GM12892 (cell line): ENCODE results near the gene ANXA8.

ENCODE experiments used
- POLR2A ChIP-seq: IDR thresholded peaks from 2 replicates; pipeline ENCODE4 v1.6.1; 2011; ENCODE audit warnings: low read depth, low read length, control low read depth
- POLR2AphosphoS5 ChIP-seq: IDR thresholded peaks from 2 replicates; pipeline ENCODE4 v1.6.1; 2011; ENCODE audit warnings: low read depth, low read length, control low read depth
- TAF1 ChIP-seq: IDR thresholded peaks from 2 replicates; pipeline ENCODE4 v1.6.1; 2011; ENCODE audit warnings: low read depth, mild to moderate bottlenecking, control low read depth, low read length, borderline replicate concordance

DNA sequence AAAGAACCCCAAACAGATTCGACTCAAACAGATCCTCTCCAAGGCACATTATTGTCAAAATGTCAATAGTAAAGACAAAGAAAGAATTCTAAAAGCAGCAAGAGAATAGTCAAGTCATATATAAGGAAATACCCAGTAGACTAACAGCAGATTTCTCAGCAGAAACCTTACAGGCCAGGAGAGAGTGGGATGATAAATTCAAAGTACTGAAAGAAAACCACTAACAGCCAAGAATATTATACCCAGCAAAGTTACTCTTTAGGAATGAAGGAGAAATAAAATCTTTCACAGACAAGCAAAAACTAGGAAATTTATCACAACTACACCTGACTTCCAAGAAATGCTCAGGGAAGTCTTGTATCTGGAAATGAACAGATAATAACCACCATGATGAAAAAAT is 38.2 kb downstream of the ANXA8 start:
- TF ChIP-seq TAF1 (no peak), POLR2AphosphoS5 (no peak), POLR2A (no peak)
